K562 (cell line): ENCODE measurements around the gene LYPLA2. TPM values are rescaled to one million over a fixed set of nuclear protein-coding genes. Genes with fewer than 3 reads are reported as not detected.

ENCODE experiments used
- CEBPG ChIP-seq, 3 experiments: fragments of 200-800 bp in 1 of 3; sonication (Bioruptor generic) in 1 of 3; sonication (generic) in 1 of 3; formaldehyde crosslinking in 1 of 3; IDR thresholded peaks in 2 of 3; conservative IDR thresholded peaks in 1 of 3; 2 replicates each; pipeline versions ENCODE4 v1.6.1 to v1.8.0; 2016 to 2022; ENCODE audit warnings: missing compliant biosample characterization in 2 of 3, missing genetic modification characterization in 2 of 3, mild to moderate bottlenecking in 1 of 3, missing genetic modification reagents in 1 of 3
- CREB3 ChIP-seq: fragments of 450-650 bp; conservative IDR thresholded peaks from 2 replicates; pipeline ENCODE4 v1.6.1; 2016; ENCODE audit warnings: missing genetic modification characterization, low read depth, mild to moderate bottlenecking, missing compliant biosample characterization, moderate library complexity
- GTF2E2 ChIP-seq: fragments of 200-800 bp; sonication (Bioruptor generic); IDR thresholded peaks from 2 replicates; pipeline ENCODE4 v1.6.1; 2016; ENCODE audit warnings: missing genetic modification characterization, missing compliant biosample characterization
- HDAC2 ChIP-seq: fragments of 450-650 bp; IDR thresholded peaks from 2 replicates; pipeline ENCODE4 v1.6.1; 2016; ENCODE audit warnings: mild to moderate bottlenecking
- HDAC6 ChIP-seq: IDR thresholded peaks from 2 replicates; pipeline ENCODE4 v1.6.1; 2012; ENCODE audit warnings: low read depth, mild to moderate bottlenecking, control low read depth, inconsistent platforms, low read length, moderate library complexity
- JUND ChIP-seq, 2 experiments: IDR thresholded peaks; 2 replicates in 1 of 2; 3 replicates in 1 of 2; pipeline ENCODE4 v1.6.1; 2011; ENCODE audit warnings: borderline replicate concordance in 2 of 2, low read depth in 2 of 2, low read length in 2 of 2, improper control_type of control experiment in 1 of 2, missing biosample characterization in 1 of 2, missing genetic modification characterization in 1 of 2, missing genetic modification reagents in 1 of 2
- L3MBTL2 ChIP-seq: fragments of 450-650 bp; IDR thresholded peaks from 2 replicates; pipeline ENCODE4 v1.6.1; 2016; ENCODE audit warnings: mild to moderate bottlenecking, moderate library complexity
- NELFE ChIP-seq: IDR thresholded peaks from 2 replicates; pipeline ENCODE4 v1.6.1; 2011; ENCODE audit warnings: mild to moderate bottlenecking; ENCODE audit not compliant: insufficient read depth, insufficient read length
- SRSF1 ChIP-seq: fragments of 200-400 bp; formaldehyde crosslinking; IDR thresholded peaks from 2 replicates; pipeline ENCODE4 v1.6.1; 2017; ENCODE audit warnings: mild to moderate bottlenecking, low read depth, low read length, moderate library complexity
- TAL1 ChIP-seq: fragments of 450-650 bp; IDR thresholded peaks from 2 replicates; pipeline ENCODE4 v1.6.1; 2016; ENCODE audit warnings: mild to moderate bottlenecking
- THRB ChIP-seq: fragments of 450-650 bp; formaldehyde crosslinking; conservative IDR thresholded peaks from 2 replicates; pipeline ENCODE4 v1.4.0; 2022; ENCODE audit warnings: mild to moderate bottlenecking, missing genetic modification characterization
- TOE1 ChIP-seq, 2 experiments: fragments of 450-650 bp in 1 of 2; sonication (generic) in 1 of 2; formaldehyde crosslinking in 1 of 2; IDR thresholded peaks; 2 replicates each; pipeline versions ENCODE4 v1.7.1 to v1.8.0; 2016 to 2022; ENCODE audit warnings: borderline replicate concordance in 2 of 2, mild to moderate bottlenecking in 2 of 2, antibody characterized with exemption in 1 of 2, inconsistent platforms in 1 of 2, low read depth in 1 of 2, missing genetic modification reagents in 1 of 2, moderate library complexity in 1 of 2
- YBX1 ChIP-seq: fragments of 450-650 bp; IDR thresholded peaks from 2 replicates; pipeline ENCODE4 v1.7.1; 2016; ENCODE audit warnings: mild to moderate bottlenecking
- ZFP36 ChIP-seq: fragments of 150-350 bp; IDR thresholded peaks from 2 replicates; pipeline ENCODE4 v1.6.1; 2018; ENCODE audit warnings: low read length, low read depth; ENCODE audit not compliant: partially characterized antibody
- ZKSCAN3 ChIP-seq: fragments of 250-450 bp; sonication (Bioruptor Pico); IDR thresholded peaks from 2 replicates; pipeline ENCODE4 v1.4.0; 2020
- ZNF134 ChIP-seq: fragments of 250-450 bp; sonication (Bioruptor Pico); conservative IDR thresholded peaks from 2 replicates; pipeline ENCODE4 v1.4.0; 2020
- ZNF263 ChIP-seq: sonication (generic); formaldehyde crosslinking; IDR thresholded peaks from 2 replicates; pipeline ENCODE4 v1.8.0; 2022; ENCODE audit warnings: mild to moderate bottlenecking, missing genetic modification reagents, borderline replicate concordance
- ZNF3 ChIP-seq: fragments of 250-450 bp; sonication (Bioruptor Pico); IDR thresholded peaks from 2 replicates; pipeline ENCODE4 v1.5.0; 2021; ENCODE audit warnings: mild to moderate bottlenecking, moderate library complexity
- ZNF518B ChIP-seq: fragments of 250-450 bp; sonication (Bioruptor Pico); IDR thresholded peaks from 2 replicates; pipeline ENCODE4 v1.5.0; 2021; ENCODE audit warnings: mild to moderate bottlenecking, moderate library complexity
- ZNF780A ChIP-seq: fragments of 250-450 bp; sonication (Bioruptor Pico); IDR thresholded peaks from 2 replicates; pipeline ENCODE4 v1.5.0; 2021; ENCODE audit warnings: mild to moderate bottlenecking
- polyA plus RNA-seq, 8 experiments: library from polyadenylated mRNA; depleted of rRNA in 4 of 8; stranded (reverse) in 5 of 8; unstranded in 3 of 8; fragments of >200 nt; fragmentation: Nextera tagmentation in 2 of 8; fragmentation: Illumina TruSeq in 1 of 8; extraction: Ambion mirVana in 2 of 8; extraction: Trizol in 1 of 8; gene quantifications; 2 replicates each; pipeline versions ENCODE4 v1.2.1 to v1.2.3, GENCODE V29; 2011 to 2014; ENCODE audit warnings: inconsistent platforms in 1 of 8, missing spikeins in 1 of 8
- total RNA-seq, 7 experiments: library from RNA; depleted of rRNA in 6 of 7; stranded (reverse); fragments of >200 nt in 6 of 7; fragmentation: Illumina TruSeq in 2 of 7; extraction: Trizol in 2 of 7; gene quantifications; 2 replicates each; pipeline versions ENCODE4 v1.2.1 to v1.2.3, GENCODE V29; 2011 to 2021; ENCODE audit warnings: low replicate concordance in 1 of 7

Gene LYPLA2
- total and polyA plus RNA-seq, 9 of the 15 experiments (the other 6 are each of a cell fraction or from before 2014, with no cell fraction given): 3.9 to 128 (median 60.1) TPM

- TF ChIP-seq CEBPG (CRISPR knock-in tag; IDR thresholded peaks at IDR 0.05) (no peak), CEBPG (tag; conservative IDR thresholded peaks at IDR 0.05 in 1 of 2, IDR thresholded peaks at IDR 0.05 in 1 of 2) (no peak), L3MBTL2 (peak; percentile 71), ZKSCAN3 (no peak), CREB3 (tag) (no peak), ZNF134 (0 out of 2 replicates have a peak, but pooled peaks have one; percentile 19), ZNF780A (no peak), NELFE (no peak), YBX1 (no peak), ZNF263 (CRISPR knock-in tag) (peak; percentile 11; the same call in 1 of the 2 replicates), ZNF518B (no peak), TAL1 (no peak), JUND (IDR thresholded peaks at IDR 0.05; ENCODE audit: borderline replicate concordance, low read depth, low read length) (peak; percentile 85; the same call in 1 of the 2 replicates), JUND (tag; IDR thresholded peaks at IDR 0.05; ENCODE audit: borderline replicate concordance, low read depth, low read length) (peak; percentile 21; the same call in 1 of the 3 replicates), HDAC6 (no peak), TOE1 (IDR thresholded peaks at IDR 0.05; ENCODE audit: borderline replicate concordance) (peak; percentile 62), TOE1 (CRISPR knock-in tag; IDR thresholded peaks at IDR 0.05; ENCODE audit: borderline replicate concordance, low read depth) (no peak), ZFP36 (no peak), GTF2E2 (tag) (peak; percentile 61; the same call in 1 of the 2 replicates), THRB (CRISPR knock-in tag) (peak; percentile 44; the same call in 1 of the 2 replicates), HDAC2 (peak; percentile 66; the same call in 1 of the 2 replicates), SRSF1 (no peak), ZNF3 (peak; percentile 85; the same call in 1 of the 2 replicates)
Measured at GRCh38 chr1:23799570-23800399, 8.8 kb downstream of the LYPLA2 start (continued).
